Ovary (tissue), 9 donors: Measurements from ENCODE around the gene N4BP2L1. TPM values are rescaled to one million over a fixed set of nuclear protein-coding genes. Genes with fewer than 3 reads are reported as not detected.

Experiments used
- DNase-seq, 5 donors: peaks; one replicate each; pipeline ENCODE4 v3.0.0-alpha.2; 2019 to 2020
- H3K27ac ChIP-seq, 2 donors: fragments of 200-600 bp; one replicate each; pipeline versions ENCODE4 v1.5.1 to v1.8.0; 2019 to 2022
- H3K27me3 ChIP-seq: fragments of 200-600 bp; one replicate; pipeline ENCODE4 v1.8.0; 2022
- H3K36me3 ChIP-seq: fragments of 200-600 bp; sonication (generic); one replicate; pipeline ENCODE4 v1.5.1; 2019
- H3K4me1 ChIP-seq: one replicate; pipeline ENCODE4 v1.8.1; 2013; ENCODE audit warnings: mild to moderate bottlenecking, moderate library complexity; ENCODE audit not compliant: insufficient read depth
- H3K4me3 ChIP-seq: fragments of 200-600 bp; sonication (generic); one replicate; pipeline ENCODE4 v1.5.1; 2017
- H3K9me3 ChIP-seq, 2 donors: fragments of 200-600 bp in 1 of 2; sonication (generic) in 1 of 2; one replicate each; pipeline versions ENCODE4 v1.5.1 to v1.8.1; 2013 to 2019; ENCODE audit warnings: mild to moderate bottlenecking in 1 of 2, moderate library complexity in 1 of 2
- EP300 ChIP-seq: sonication (generic); formaldehyde crosslinking; IDR thresholded peaks from one replicate; pipeline ENCODE4 v1.6.1; 2017; ENCODE audit warnings: antibody characterized with exemption
- POLR2A ChIP-seq: fragments of 450-650 bp; IDR thresholded peaks from one replicate; pipeline ENCODE4 v1.6.1; 2017; ENCODE audit warnings: antibody characterized with exemption, mild to moderate bottlenecking, moderate library complexity
- WGBS, 3 donors: extraction: QIAGEN DNeasy Blood & Tissue Kit in 1 of 3; methylation state at CpG; one replicate each; pipeline versions ENCODE4 v1.1.5 to v1.1.7; 2013 to 2017; 5-methylcytosine and 5-hydroxymethylcytosine counted together
- intact Hi-C, 4 donors: fragments of 100-400 bp; cut with DNase I; formaldehyde crosslinking; loops; one replicate each; pipeline versions ENCODE4 v1.11.0 to v1.15.1; 2022 to 2023
- polyA plus RNA-seq, 2 donors: library from polyadenylated mRNA; stranded (reverse); fragments of 200-250 nt in 1 of 2; fragments of 350-450 nt in 1 of 2; fragmentation: Illumina TruSeq in 1 of 2; extraction: RNeasy Lipid Tissue Mini Kit (QIAGEN cat#74804) in 1 of 2; gene quantifications; one replicate each; pipeline ENCODE4 v1.2.3, GENCODE V29; 2013 to 2014
- total RNA-seq, 7 donors: library from RNA; depleted of rRNA in 2 of 7; stranded (reverse); fragments of >200 nt in 2 of 7; fragmentation: NEBNext Ultra II Directional in 3 of 7; extraction: Animal tissue kit (Norgen Biotek cat#: 25700) in 3 of 7; gene quantifications; one replicate each; pipeline versions ENCODE4 v1.1.0 to v1.2.4, GENCODE V29; 2016 to 2023
- TF ChIP-seq, protein P1 (sequence below), 3 donors: fragments of 450-650 bp in 2 of 3; fragments of 200-600 bp in 1 of 3; IDR thresholded peaks; one replicate each; pipeline versions ENCODE4 v1.5.1 to v1.8.0; 2016 to 2022; ENCODE audit warnings: antibody characterized with exemption in 3 of 3, mild to moderate bottlenecking in 1 of 3
- donor health status: DM: no; HTN: no; CAD: no; lungs with moderate emphysema.
- donor health status: DM: no; HTN: no; CAD: no.
- donor health status: Bipolar disorder and iron deficiency.
- donor health status: DM: yes; HTN: yes; CAD: no.
- donor health status: DM: no; HTN: no; CAD: no.
- donor health status: DM: yes; HTN: yes; CAD: no.

Gene N4BP2L1
- total and polyA plus RNA-seq, 9 donors, result 22.1 to 63.4 (median 30.6) TPM

DNA sequence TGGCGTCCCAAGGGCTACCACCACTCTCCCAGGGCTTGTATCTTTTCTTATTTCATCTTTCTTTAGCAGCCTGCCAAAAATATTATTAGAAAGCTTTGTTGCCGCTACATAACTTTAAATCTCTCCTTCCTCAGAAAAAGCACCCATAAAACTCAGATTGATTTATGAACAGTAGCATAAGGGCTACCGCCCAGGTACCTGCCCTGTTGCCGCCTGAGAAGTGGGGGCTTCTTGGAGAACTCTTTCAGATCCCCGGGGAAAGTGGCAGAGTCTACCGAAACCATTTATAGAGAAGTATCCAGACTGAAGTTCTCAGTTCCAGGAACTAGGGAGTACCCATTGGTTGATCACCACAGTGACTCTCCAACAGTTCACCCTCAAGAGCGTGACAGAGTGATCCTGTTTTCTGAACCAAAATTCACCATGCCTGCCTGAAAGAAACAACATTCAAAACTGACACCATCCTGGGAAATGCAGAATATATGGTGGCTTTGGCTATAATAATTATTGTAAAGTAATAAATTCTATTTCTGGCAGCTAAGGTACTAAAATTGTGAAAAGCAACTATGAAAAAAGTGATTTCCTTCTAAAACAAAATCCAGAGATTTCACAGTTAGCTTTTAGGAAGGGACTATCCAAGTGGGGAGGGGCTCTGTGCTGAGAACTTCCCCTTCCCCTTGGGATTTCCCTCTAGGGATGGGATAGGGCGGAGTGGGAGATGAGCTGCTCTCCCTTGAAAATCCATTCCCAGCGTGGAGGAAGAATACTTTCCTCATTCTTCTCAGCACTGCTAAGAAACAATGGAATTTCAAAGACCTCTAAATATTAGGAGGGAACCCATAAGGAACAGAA is 877 bp upstream of the N4BP2L1 start:
- Histone ChIP-seq H3K4me3 (peak overlapping the region; percentile 80), H3K27me3 (no peaks in the 10 kb centered on the region), H3K27ac (peak overlapping the region; percentile 92 to 96), H3K9me3 (no peaks in the 10 kb centered on the region), H3K36me3 (no peaks in the 10 kb centered on the region), H3K4me1 (peaks cover 16% of the 10 kb centered on the region)
- DNase-seq, result no peak
- WGBS, 3 donors, result 37 to 56% (median 42%) methylated on average over 9 of the region's 9 CpGs
- intact Hi-C loops, result loop anchor here in 2 of 4 donors (10.0 kb wide), 1 partner anchor 106 kb away; the partner anchor contains the start of gene N4BP2L2 (in 2 of the 2)
- TF ChIP-seq, protein P1, sequence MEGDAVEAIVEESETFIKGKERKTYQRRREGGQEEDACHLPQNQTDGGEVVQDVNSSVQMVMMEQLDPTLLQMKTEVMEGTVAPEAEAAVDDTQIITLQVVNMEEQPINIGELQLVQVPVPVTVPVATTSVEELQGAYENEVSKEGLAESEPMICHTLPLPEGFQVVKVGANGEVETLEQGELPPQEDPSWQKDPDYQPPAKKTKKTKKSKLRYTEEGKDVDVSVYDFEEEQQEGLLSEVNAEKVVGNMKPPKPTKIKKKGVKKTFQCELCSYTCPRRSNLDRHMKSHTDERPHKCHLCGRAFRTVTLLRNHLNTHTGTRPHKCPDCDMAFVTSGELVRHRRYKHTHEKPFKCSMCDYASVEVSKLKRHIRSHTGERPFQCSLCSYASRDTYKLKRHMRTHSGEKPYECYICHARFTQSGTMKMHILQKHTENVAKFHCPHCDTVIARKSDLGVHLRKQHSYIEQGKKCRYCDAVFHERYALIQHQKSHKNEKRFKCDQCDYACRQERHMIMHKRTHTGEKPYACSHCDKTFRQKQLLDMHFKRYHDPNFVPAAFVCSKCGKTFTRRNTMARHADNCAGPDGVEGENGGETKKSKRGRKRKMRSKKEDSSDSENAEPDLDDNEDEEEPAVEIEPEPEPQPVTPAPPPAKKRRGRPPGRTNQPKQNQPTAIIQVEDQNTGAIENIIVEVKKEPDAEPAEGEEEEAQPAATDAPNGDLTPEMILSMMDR (IDR thresholded peaks at IDR 0.05), result no peak

DNA sequence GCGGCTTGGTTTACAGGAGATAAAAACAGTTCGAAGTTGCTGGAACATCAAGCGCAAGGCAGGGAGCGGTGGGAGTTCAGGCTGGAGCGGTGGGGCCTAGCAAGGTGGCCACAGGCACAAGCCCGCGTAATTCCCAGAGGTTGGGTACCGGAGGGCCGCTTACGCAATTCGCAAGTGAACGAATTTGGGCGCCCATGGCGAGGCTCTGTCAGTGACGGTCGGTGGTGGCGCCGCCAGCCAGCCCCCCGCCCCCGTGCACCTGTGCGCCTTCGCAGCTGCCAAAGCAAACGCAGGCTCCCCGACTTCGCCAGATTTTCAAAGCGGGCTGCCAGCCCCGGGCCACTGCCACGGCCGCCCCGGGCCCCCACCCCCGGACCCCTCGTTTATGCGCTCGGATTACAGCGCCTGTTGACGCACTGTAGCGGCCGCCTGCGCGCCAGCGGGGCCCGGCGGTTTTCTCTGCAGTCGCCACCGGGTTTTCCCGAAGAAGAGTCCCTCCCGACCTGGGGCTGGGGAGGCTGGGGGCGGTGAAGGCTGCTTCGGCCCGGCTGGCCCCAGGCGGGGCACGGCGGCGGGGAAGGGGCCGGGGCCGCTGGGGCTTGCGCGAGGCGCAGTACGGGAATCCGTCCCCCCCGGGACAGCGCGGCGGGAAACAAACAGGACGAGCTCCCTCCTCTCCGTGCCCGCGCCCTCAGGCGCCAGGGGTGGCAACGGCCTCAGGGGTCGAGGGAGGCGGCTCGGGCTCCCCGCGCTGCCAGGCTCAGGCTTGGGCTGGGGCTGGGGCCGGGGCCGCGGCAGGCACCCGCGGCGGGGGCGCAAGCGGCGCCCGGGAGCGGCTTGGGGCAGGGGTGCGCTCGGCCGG is 709 bp downstream of the N4BP2L1 start:
- intact Hi-C loops, result loop anchor here in 2 of 4 donors (10.0 kb wide), 1 partner anchor 108 kb away; the partner anchor contains the start of gene N4BP2L2 (in 2 of the 2)
- Histone ChIP-seq H3K4me1 (peaks cover 16% of the 10 kb centered on the region), H3K36me3 (no peaks in the 10 kb centered on the region), H3K27ac (peak overlapping the region; percentile 92 to 96), H3K9me3 (no peaks in the 10 kb centered on the region), H3K4me3 (peak overlapping the region; percentile 80), H3K27me3 (no peaks in the 10 kb centered on the region)
- 1 to 3% (median 1%) methylated on average over 42 to 90 of the region's 90 CpGs for WGBS, 3 donors
- TF ChIP-seq, protein P1 (IDR thresholded peaks at IDR 0.05), result no peak
- TF ChIP-seq POLR2A, result peak; percentile 16
- peak; percentile 69 to 78 (median 75) for DNase-seq

DNA sequence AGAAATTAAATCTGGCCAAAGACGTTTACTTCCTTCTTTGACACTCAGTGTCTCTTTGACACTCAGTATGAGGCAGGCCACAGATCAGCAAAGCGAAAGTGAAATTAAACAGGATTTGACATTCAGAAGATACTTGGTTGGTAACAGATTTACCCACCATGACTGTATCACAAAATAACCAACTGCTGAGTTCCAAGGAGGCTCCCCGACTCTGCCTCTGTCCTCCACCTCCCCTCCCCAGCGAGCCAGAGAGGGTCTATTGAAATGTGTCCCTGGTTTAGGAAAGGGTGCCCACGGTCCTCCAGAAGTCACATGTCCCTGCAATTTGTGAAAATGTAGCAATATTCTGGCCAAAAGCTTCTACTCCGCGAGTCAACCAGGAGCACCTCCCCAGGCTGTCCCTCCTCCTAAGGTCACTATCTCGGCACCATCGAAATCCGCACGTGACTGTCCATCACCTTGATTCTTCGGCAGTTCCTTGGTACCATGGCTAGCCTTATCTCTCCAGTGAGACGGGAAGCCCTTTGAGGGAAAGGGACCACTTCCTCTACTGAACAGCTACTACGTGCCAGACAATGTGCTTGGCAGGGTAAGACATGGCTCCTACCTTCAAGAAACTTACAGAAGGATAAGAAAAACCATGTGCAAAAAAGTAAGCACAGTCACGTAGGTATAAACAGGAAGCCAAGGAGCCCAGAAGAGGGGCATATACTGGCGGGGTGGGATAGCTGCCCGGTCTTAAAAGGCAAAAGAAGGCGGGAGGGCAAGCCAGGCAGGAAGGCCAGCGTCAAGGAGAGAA is 1.5 kb downstream of the N4BP2L1 start:
- H3K36me3 ChIP-seq, result no peaks in the 10 kb centered on the region
- H3K4me3 ChIP-seq, result peak overlapping the region; percentile 80
- H3K9me3 ChIP-seq, result no peaks in the 10 kb centered on the region
- H3K27ac ChIP-seq, result peak overlapping the region; percentile 92 to 96
- H3K27me3 ChIP-seq, result no peaks in the 10 kb centered on the region
- peaks cover 16% of the 10 kb centered on the region for H3K4me1 ChIP-seq
- TF ChIP-seq EP300, result no peak
- TF ChIP-seq, protein P1 (IDR thresholded peaks at IDR 0.05), result no peak
- TF ChIP-seq POLR2A, result no peak
- WGBS, 3 donors, result 50 to 56% (median 54%) methylated on average over 19 of the region's 19 CpGs
- no peak for DNase-seq
- intact Hi-C loops, result loop anchor here in 2 of 4 donors (10.0 kb wide), 1 partner anchor 108 kb away; the partner anchor contains the start of gene N4BP2L2 (in 2 of the 2)

DNA sequence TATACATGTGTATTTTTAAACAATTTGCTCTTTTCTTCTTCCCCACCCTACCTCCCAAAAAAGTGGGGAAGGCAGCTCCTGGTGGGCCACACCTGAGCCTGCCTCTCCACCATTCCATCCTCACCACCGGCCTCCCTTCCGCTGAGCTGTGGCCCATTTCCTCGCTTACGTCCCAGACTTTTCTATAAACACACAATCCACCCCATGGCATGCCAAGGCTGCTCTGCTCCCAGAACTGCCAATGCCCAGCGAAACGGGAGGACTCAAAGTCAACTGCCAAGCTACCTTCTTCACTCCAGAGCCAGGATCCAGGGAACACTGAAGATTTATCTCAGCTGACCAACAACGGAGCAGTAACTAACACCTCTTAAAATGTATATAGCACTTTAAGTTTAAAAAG is 2.8 kb downstream of the N4BP2L1 start:
- Histone ChIP-seq H3K27me3 (no peaks in the 10 kb centered on the region), H3K4me3 (no peak overlapping the region)

More for the DNA sequence above, 2.8 kb downstream of the N4BP2L1 start:
- DNase-seq, result no peak
- WGBS, 3 donors, result 92 to 94% (median 93%) methylated on average over 7 of the region's 7 CpGs
- intact Hi-C loops, result loop anchor here in 2 of 4 donors (10.0 kb wide), 1 partner anchor 110 kb away; the partner anchor contains the start of gene N4BP2L2 (in 2 of the 2)
- Histone ChIP-seq H3K27ac (no peak overlapping the region), H3K36me3 (no peaks in the 10 kb centered on the region), H3K9me3 (no peaks in the 10 kb centered on the region), H3K4me1 (peaks cover 16% of the 10 kb centered on the region)
- no peak for TF ChIP-seq EP300
- no peak for TF ChIP-seq POLR2A
- TF ChIP-seq, protein P1 (IDR thresholded peaks at IDR 0.05), result no peak
